ENCODE data around the gene NT5DC3. TPM values are rescaled to one million over a fixed set of nuclear protein-coding genes. Genes with fewer than 3 reads are reported as not detected.

Gene NT5DC3
- total RNA-seq, 1 donor from 2014 or later, result 9.1 TPM

DNA sequence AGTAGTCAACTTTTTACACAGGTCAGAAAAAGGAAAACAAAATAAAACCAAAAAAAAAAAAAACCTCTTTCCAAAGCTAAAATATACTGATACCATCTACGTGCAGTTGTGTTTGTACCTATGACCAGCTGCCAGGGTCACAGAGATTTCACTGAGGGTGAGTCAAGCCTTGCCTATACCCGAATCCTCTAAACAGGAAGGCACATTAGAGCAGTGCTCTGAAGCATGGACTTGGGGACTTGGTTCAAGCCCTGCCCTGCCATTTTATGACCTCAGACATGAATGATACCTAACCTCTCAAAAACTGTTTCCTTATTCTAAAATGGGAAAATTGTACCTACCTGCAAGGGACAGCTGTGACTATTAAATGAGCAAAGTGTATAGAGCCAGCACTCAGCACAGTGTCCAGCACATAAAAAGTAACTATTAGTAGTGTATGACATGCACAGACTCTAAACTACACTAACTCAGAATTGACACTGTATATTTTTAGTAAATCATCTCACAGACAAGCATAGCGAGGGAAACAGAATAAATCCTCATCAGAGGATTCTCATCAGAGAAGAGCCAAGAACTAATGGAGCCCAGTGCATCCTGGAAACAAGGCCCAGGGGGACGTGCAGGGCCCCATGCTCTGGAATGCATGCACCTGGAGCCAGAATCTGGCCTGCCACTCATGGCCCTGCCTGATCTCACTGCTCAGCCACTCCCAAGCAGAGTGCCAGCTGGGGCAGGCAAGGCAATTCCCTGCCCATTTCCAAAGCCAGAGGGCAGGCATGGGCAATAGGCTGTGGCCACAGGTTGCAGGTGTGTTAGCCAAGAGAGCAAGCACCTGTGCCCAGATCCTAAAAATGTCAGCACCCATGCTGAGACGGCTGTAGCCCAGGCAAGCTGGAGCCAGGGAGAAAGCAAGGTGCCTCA, 57.0 kb downstream of the NT5DC3 start:
- TF ChIP-seq, protein P1, sequence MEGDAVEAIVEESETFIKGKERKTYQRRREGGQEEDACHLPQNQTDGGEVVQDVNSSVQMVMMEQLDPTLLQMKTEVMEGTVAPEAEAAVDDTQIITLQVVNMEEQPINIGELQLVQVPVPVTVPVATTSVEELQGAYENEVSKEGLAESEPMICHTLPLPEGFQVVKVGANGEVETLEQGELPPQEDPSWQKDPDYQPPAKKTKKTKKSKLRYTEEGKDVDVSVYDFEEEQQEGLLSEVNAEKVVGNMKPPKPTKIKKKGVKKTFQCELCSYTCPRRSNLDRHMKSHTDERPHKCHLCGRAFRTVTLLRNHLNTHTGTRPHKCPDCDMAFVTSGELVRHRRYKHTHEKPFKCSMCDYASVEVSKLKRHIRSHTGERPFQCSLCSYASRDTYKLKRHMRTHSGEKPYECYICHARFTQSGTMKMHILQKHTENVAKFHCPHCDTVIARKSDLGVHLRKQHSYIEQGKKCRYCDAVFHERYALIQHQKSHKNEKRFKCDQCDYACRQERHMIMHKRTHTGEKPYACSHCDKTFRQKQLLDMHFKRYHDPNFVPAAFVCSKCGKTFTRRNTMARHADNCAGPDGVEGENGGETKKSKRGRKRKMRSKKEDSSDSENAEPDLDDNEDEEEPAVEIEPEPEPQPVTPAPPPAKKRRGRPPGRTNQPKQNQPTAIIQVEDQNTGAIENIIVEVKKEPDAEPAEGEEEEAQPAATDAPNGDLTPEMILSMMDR (IDR thresholded peaks at IDR 0.05; ENCODE audit: unreplicated experiment), result no peak
- Mint-ChIP-seq H3K4me1 (peaks cover 22% of the 10 kb centered on the region), H3K36me3 (peaks cover 8% of the 10 kb centered on the region), H3K4me3 (no peak overlapping the region), H3K27ac (peak overlapping the region; percentile 40), H3K27me3 (ENCODE audit: low read depth) (no peaks in the 10 kb centered on the region), H3K9me3 (no peaks in the 10 kb centered on the region)
- no peak for DNase-seq (ENCODE audit: low spot score in 2 of 2, unreplicated experiment in 2 of 2)

DNA sequence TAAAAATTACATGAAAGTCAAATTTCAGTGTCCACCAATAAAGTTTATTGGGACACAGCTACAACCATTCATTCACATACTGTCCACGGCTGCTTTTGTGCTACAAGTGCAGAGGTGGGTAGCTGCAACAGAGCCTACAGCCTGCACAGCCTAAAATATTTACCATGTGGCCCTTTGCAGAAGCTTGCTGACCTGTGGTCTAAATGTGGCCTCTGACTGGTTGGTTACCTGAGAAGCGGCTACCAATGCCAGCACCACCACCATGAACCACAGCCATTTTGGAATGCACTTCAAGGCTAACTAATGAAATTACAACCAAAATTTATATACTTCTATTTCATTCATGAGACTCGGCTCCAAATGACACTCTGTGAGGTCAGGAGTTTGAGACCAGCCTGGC, 58.6 kb downstream of the NT5DC3 start:
- peaks cover 13% of the 10 kb centered on the region for H3K36me3 Mint-ChIP-seq
- no peaks in the 10 kb centered on the region for H3K27me3 Mint-ChIP-seq (ENCODE audit: low read depth)
- peaks cover 22% of the 10 kb centered on the region for H3K4me1 Mint-ChIP-seq
- no peak for DNase-seq (ENCODE audit: low spot score in 2 of 2, unreplicated experiment in 2 of 2)
- TF ChIP-seq, protein P1 (IDR thresholded peaks at IDR 0.05; ENCODE audit: unreplicated experiment), result no peak
- no peak overlapping the region for H3K4me3 Mint-ChIP-seq
- H3K27ac Mint-ChIP-seq, result no peak overlapping the region
- H3K9me3 Mint-ChIP-seq, result no peaks in the 10 kb centered on the region

DNA sequence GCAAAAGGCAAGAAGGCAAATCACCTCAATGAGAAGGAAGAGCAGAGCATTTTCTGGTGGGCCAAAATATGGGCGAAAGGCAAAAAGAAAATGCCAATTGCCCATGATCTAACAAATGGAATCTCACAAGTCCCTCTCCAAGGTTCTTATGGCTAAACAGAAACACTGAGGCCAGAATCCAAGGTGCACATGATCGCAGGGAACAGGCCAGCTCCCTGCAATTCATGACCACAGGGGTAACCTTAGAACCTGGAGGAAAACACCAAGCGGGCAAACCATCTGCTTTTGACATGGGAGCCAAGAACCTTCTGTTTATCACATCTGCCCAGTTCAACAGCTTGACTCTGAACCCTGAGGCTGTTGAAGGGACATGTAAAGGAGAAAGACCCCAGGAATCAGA, 60.0 kb downstream of the NT5DC3 start:
- DNase-seq (ENCODE audit: low spot score in 2 of 2, unreplicated experiment in 2 of 2), result no peak
- Mint-ChIP-seq H3K27ac (no peak overlapping the region), H3K9me3 (no peaks in the 10 kb centered on the region), H3K4me1 (peaks cover 22% of the 10 kb centered on the region), H3K36me3 (peaks cover 13% of the 10 kb centered on the region), H3K4me3 (no peak overlapping the region), H3K27me3 (ENCODE audit: low read depth) (no peaks in the 10 kb centered on the region)
- TF ChIP-seq, protein P1 (IDR thresholded peaks at IDR 0.05; ENCODE audit: unreplicated experiment), result no peak

DNA sequence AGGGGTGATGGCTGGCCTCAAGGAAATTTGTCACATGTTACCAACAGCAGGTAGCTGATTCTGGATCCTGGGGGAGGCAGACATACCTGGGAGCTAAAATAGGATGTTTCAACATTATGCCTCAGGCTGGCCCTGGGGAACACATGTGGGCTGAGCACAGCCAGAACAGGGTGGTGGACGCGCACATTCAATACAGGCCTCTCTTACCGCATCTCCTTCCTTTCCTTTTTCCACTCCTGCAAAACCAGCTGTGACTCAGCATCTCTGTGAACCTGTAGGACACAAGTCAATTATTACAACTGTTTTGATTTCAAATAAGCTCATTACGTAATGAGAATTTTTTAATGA, 61.0 kb downstream of the NT5DC3 start:
- Mint-ChIP-seq H3K27me3 (ENCODE audit: low read depth) (no peaks in the 10 kb centered on the region), H3K4me1 (peaks cover 19% of the 10 kb centered on the region), H3K4me3 (no peak overlapping the region), H3K36me3 (peaks cover 13% of the 10 kb centered on the region), H3K27ac (peak overlapping the region; percentile 31), H3K9me3 (no peaks in the 10 kb centered on the region)
- no peak for DNase-seq (ENCODE audit: low spot score in 2 of 2, unreplicated experiment in 2 of 2)
- TF ChIP-seq, protein P1 (IDR thresholded peaks at IDR 0.05; ENCODE audit: unreplicated experiment), result no peak

DNA sequence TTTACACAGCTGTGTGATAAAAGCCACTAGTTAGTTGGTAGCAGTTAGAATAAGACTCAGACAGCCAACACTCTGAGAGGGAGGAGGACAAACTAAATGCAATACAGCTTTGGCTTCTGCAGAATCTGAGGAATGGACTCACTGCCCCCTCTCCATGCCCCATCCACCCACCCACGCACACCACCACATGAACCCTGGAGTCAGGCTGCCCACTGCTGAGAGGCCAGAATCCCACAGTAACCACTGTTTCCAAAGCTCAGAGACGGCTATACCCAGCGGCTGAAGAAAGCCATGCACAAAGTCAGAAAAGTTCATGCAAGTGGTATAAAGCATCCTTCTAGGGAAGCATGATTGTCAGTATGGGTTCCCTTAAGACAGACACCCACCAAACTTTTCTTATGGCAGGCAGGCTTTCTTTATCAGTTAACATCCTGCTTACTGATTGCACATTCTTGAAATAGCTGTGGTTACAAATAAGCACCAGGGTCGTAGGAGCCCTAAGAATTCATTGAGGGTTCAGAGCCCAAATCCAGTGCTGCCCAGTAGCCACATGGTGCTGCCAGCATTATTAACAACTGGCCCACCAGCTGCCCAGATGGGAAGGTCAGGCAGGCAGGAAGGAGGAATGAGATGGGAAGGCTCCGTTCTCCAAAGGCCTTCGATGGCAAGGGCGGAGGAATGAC, 61.5 kb downstream of the NT5DC3 start:
- DNase-seq (ENCODE audit: low spot score in 2 of 2, unreplicated experiment in 2 of 2), result no peak
- Mint-ChIP-seq H3K4me1 (peaks cover 19% of the 10 kb centered on the region), H3K27ac (peak overlapping the region; percentile 85), H3K36me3 (peaks cover 14% of the 10 kb centered on the region), H3K27me3 (ENCODE audit: low read depth) (no peaks in the 10 kb centered on the region), H3K4me3 (no peak overlapping the region), H3K9me3 (no peaks in the 10 kb centered on the region)
- TF ChIP-seq, protein P1 (IDR thresholded peaks at IDR 0.05; ENCODE audit: unreplicated experiment), result no peak

Data from mesothelial cell of epicardium (in vitro differentiated cells).